HepG2 (cell line): ENCODE results near the gene CCDC93. TPM values are rescaled to one million over a fixed set of nuclear protein-coding genes. Genes with fewer than 3 reads are reported as not detected.

ENCODE experiments used
- CHD2 ChIP-seq: IDR thresholded peaks from 2 replicates; pipeline ENCODE4 v1.6.1; 2011; ENCODE audit warnings: low read depth, low read length, improper control_type of control experiment
- FIP1L1 ChIP-seq: fragments of 200-400 bp; formaldehyde crosslinking; IDR thresholded peaks from 2 replicates; pipeline ENCODE4 v1.6.1; 2018; ENCODE audit warnings: low read depth, mild to moderate bottlenecking, low read length, moderate library complexity, borderline replicate concordance; ENCODE audit not compliant: insufficient read depth
- ISX ChIP-seq: sonication (generic); formaldehyde crosslinking; conservative IDR thresholded peaks from 2 replicates; pipeline ENCODE4 v1.5.0; 2020; ENCODE audit warnings: missing genetic modification reagents
- KLF13 ChIP-seq: sonication (generic); formaldehyde crosslinking; IDR thresholded peaks from 2 replicates; pipeline ENCODE4 v1.4.0; 2020; ENCODE audit warnings: mild to moderate bottlenecking, missing genetic modification reagents
- NCOA5 ChIP-seq: sonication (generic); formaldehyde crosslinking; IDR thresholded peaks from 2 replicates; pipeline ENCODE4 v1.4.0; 2020; ENCODE audit warnings: missing genetic modification reagents
- NFYC ChIP-seq: IDR thresholded peaks from 2 replicates; pipeline ENCODE4 v1.6.1; 2016; ENCODE audit warnings: missing genetic modification reagents, missing compliant biosample characterization
- PAX8 ChIP-seq: sonication (generic); formaldehyde crosslinking; IDR thresholded peaks from 2 replicates; pipeline ENCODE4 v1.8.0; 2022; ENCODE audit warnings: mild to moderate bottlenecking, missing genetic modification reagents, borderline replicate concordance
- ZFY ChIP-seq: sonication (generic); formaldehyde crosslinking; IDR thresholded peaks from 2 replicates; pipeline ENCODE4 v1.4.0; 2020; ENCODE audit warnings: missing genetic modification reagents
- ZNF235 ChIP-seq: sonication (generic); formaldehyde crosslinking; IDR thresholded peaks from 2 replicates; pipeline ENCODE4 v1.8.1; 2023; ENCODE audit warnings: mild to moderate bottlenecking, missing genetic modification reagents, borderline replicate concordance
- ZNF333 ChIP-seq: sonication (generic); formaldehyde crosslinking; IDR thresholded peaks from 2 replicates; pipeline ENCODE4 v1.4.0; 2020; ENCODE audit warnings: mild to moderate bottlenecking, missing genetic modification reagents, borderline replicate concordance
- polyA plus RNA-seq, 8 experiments: library from polyadenylated mRNA; depleted of rRNA in 3 of 8; stranded (reverse) in 7 of 8; unstranded in 1 of 8; fragments of >200 nt; fragmentation: Illumina TruSeq in 4 of 8; extraction: Trizol in 4 of 8; gene quantifications; 2 replicates each; pipeline versions ENCODE4 v1.2.1 to v1.2.3, GENCODE V29; 2011 to 2016; ENCODE audit warnings: low read depth in 4 of 8, missing spikeins in 1 of 8, mixed read lengths in 1 of 8; ENCODE audit not compliant: insufficient read depth in 1 of 8
- total RNA-seq, 5 experiments: library from RNA; depleted of rRNA; stranded (reverse); fragments of >200 nt; fragmentation: Illumina TruSeq; extraction: Trizol; gene quantifications; 2 replicates each; pipeline ENCODE4 v1.2.3, GENCODE V29; 2016; ENCODE audit warnings: low read depth in 1 of 5
- TF ChIP-seq, protein P1 (sequence below): sonication (generic); formaldehyde crosslinking; IDR thresholded peaks from 2 replicates; pipeline ENCODE4 v1.8.0; 2022; ENCODE audit warnings: mild to moderate bottlenecking, missing genetic modification reagents, moderate library complexity
- TF ChIP-seq, protein P2 (sequence below): sonication (generic); formaldehyde crosslinking; IDR thresholded peaks from 2 replicates; pipeline ENCODE4 v1.8.0; 2022; ENCODE audit warnings: mild to moderate bottlenecking, missing genetic modification reagents, moderate library complexity
- TF ChIP-seq, protein P3 (sequence below): sonication (generic); formaldehyde crosslinking; IDR thresholded peaks from 2 replicates; pipeline ENCODE4; 2020; ENCODE audit warnings: missing genetic modification reagents, mild to moderate bottlenecking, borderline replicate concordance
- TF ChIP-seq, protein P4 (sequence below): sonication (generic); formaldehyde crosslinking; IDR thresholded peaks from 2 replicates; pipeline ENCODE4 v1.9.0; 2021; ENCODE audit warnings: mild to moderate bottlenecking, missing genetic modification reagents
- TF ChIP-seq, protein P5 (sequence below): sonication (generic); formaldehyde crosslinking; IDR thresholded peaks from 2 replicates; pipeline ENCODE4 v1.4.0; 2020; ENCODE audit warnings: missing genetic modification reagents

The CCDC93 gene
- total and polyA plus RNA-seq, 2 of the 13 experiments (the other 11 are each of a cell fraction or from before 2014, with no cell fraction given) = 37.2 to 53.2 TPM

DNA sequence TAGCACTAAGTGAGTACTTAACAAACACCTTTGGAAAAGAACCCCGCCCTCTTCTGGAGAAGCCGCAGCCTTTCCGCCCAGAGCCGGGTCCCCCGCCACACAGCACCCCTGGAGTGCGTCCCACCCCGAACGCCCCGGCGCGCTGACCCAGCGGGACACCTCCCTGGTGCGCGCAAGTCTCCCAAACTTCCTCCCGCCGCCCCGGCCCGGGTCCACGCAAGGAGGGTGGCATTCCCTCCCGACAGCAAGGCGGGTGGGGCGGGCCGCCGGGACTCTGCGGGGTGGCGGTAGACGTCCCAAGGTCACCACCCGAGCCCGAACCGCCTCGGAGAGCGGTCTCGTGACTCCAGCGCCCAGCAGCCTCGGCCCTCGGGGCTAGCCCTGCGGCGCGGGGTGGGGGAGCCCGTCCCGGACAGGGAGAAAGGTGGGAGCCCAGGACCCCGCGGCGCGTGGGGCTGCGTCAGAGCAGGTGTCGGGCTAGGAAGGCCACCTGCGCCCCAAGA is 598 bp downstream of the CCDC93 start (continued):
- TF ChIP-seq ISX (CRISPR knock-in tag) = 0 out of 2 replicates have a peak, but pooled peaks have one; percentile 76
- TF ChIP-seq, protein P1, sequence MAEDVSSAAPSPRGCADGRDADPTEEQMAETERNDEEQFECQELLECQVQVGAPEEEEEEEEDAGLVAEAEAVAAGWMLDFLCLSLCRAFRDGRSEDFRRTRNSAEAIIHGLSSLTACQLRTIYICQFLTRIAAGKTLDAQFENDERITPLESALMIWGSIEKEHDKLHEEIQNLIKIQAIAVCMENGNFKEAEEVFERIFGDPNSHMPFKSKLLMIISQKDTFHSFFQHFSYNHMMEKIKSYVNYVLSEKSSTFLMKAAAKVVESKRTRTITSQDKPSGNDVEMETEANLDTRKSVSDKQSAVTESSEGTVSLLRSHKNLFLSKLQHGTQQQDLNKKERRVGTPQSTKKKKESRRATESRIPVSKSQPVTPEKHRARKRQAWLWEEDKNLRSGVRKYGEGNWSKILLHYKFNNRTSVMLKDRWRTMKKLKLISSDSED (CRISPR knock-in tag) = no peak
- no peak for TF ChIP-seq FIP1L1
- TF ChIP-seq PAX8 (CRISPR knock-in tag) = no peak
- TF ChIP-seq, protein P2, sequence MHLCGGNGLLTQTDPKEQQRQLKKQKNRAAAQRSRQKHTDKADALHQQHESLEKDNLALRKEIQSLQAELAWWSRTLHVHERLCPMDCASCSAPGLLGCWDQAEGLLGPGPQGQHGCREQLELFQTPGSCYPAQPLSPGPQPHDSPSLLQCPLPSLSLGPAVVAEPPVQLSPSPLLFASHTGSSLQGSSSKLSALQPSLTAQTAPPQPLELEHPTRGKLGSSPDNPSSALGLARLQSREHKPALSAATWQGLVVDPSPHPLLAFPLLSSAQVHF (CRISPR knock-in tag) = peak; percentile 56; the same call in 1 of the 2 replicates
- no peak for TF ChIP-seq ZFY (CRISPR knock-in tag)
- TF ChIP-seq NFYC (CRISPR knock-in tag) = no peak
- TF ChIP-seq, protein P3, sequence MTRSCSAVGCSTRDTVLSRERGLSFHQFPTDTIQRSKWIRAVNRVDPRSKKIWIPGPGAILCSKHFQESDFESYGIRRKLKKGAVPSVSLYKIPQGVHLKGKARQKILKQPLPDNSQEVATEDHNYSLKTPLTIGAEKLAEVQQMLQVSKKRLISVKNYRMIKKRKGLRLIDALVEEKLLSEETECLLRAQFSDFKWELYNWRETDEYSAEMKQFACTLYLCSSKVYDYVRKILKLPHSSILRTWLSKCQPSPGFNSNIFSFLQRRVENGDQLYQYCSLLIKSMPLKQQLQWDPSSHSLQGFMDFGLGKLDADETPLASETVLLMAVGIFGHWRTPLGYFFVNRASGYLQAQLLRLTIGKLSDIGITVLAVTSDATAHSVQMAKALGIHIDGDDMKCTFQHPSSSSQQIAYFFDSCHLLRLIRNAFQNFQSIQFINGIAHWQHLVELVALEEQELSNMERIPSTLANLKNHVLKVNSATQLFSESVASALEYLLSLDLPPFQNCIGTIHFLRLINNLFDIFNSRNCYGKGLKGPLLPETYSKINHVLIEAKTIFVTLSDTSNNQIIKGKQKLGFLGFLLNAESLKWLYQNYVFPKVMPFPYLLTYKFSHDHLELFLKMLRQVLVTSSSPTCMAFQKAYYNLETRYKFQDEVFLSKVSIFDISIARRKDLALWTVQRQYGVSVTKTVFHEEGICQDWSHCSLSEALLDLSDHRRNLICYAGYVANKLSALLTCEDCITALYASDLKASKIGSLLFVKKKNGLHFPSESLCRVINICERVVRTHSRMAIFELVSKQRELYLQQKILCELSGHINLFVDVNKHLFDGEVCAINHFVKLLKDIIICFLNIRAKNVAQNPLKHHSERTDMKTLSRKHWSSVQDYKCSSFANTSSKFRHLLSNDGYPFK (CRISPR knock-in tag) = peak; percentile 72; the same call in 1 of the 2 replicates
- TF ChIP-seq KLF13 (CRISPR knock-in tag) = peak; percentile 66
- no peak for TF ChIP-seq CHD2
- no peak for TF ChIP-seq ZNF333 (CRISPR knock-in tag)
- no peak for TF ChIP-seq NCOA5 (CRISPR knock-in tag)
- TF ChIP-seq, protein P4, sequence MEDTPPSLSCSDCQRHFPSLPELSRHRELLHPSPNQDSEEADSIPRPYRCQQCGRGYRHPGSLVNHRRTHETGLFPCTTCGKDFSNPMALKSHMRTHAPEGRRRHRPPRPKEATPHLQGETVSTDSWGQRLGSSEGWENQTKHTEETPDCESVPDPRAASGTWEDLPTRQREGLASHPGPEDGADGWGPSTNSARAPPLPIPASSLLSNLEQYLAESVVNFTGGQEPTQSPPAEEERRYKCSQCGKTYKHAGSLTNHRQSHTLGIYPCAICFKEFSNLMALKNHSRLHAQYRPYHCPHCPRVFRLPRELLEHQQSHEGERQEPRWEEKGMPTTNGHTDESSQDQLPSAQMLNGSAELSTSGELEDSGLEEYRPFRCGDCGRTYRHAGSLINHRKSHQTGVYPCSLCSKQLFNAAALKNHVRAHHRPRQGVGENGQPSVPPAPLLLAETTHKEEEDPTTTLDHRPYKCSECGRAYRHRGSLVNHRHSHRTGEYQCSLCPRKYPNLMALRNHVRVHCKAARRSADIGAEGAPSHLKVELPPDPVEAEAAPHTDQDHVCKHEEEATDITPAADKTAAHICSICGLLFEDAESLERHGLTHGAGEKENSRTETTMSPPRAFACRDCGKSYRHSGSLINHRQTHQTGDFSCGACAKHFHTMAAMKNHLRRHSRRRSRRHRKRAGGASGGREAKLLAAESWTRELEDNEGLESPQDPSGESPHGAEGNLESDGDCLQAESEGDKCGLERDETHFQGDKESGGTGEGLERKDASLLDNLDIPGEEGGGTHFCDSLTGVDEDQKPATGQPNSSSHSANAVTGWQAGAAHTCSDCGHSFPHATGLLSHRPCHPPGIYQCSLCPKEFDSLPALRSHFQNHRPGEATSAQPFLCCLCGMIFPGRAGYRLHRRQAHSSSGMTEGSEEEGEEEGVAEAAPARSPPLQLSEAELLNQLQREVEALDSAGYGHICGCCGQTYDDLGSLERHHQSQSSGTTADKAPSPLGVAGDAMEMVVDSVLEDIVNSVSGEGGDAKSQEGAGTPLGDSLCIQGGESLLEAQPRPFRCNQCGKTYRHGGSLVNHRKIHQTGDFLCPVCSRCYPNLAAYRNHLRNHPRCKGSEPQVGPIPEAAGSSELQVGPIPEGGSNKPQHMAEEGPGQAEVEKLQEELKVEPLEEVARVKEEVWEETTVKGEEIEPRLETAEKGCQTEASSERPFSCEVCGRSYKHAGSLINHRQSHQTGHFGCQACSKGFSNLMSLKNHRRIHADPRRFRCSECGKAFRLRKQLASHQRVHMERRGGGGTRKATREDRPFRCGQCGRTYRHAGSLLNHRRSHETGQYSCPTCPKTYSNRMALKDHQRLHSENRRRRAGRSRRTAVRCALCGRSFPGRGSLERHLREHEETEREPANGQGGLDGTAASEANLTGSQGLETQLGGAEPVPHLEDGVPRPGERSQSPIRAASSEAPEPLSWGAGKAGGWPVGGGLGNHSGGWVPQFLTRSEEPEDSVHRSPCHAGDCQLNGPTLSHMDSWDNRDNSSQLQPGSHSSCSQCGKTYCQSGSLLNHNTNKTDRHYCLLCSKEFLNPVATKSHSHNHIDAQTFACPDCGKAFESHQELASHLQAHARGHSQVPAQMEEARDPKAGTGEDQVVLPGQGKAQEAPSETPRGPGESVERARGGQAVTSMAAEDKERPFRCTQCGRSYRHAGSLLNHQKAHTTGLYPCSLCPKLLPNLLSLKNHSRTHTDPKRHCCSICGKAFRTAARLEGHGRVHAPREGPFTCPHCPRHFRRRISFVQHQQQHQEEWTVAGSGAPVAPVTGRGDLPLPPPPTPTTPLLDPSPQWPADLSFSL = no peak
- no peak; the same call in 1 of the 2 replicates for TF ChIP-seq ZNF235 (CRISPR knock-in tag)
- TF ChIP-seq, protein P5, sequence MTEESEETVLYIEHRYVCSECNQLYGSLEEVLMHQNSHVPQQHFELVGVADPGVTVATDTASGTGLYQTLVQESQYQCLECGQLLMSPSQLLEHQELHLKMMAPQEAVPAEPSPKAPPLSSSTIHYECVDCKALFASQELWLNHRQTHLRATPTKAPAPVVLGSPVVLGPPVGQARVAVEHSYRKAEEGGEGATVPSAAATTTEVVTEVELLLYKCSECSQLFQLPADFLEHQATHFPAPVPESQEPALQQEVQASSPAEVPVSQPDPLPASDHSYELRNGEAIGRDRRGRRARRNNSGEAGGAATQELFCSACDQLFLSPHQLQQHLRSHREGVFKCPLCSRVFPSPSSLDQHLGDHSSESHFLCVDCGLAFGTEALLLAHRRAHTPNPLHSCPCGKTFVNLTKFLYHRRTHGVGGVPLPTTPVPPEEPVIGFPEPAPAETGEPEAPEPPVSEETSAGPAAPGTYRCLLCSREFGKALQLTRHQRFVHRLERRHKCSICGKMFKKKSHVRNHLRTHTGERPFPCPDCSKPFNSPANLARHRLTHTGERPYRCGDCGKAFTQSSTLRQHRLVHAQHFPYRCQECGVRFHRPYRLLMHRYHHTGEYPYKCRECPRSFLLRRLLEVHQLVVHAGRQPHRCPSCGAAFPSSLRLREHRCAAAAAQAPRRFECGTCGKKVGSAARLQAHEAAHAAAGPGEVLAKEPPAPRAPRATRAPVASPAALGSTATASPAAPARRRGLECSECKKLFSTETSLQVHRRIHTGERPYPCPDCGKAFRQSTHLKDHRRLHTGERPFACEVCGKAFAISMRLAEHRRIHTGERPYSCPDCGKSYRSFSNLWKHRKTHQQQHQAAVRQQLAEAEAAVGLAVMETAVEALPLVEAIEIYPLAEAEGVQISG = 0 out of 2 replicates have a peak, but pooled peaks have one; percentile 17
